HG03378 (cell line): ENCODE measurements around the gene ZNF239.
"Not testable (repeated sequence)": the region's sequence is repeated elsewhere in the genome, so short reads cannot be mapped to it uniquely, and the experiment has no call there.

Experiments
- ATAC-seq: cut with Tn5 transposase; IDR thresholded peaks from one replicate; pipeline ENCODE4 v1.9.1; 2021; ENCODE audit warnings: mild to moderate bottlenecking, moderate library complexity; ENCODE audit not compliant: unreplicated experiment

The ZNF239 gene

GRCh38 chr10:43584051-43584450 is 9.6 kb upstream of the ZNF239 start:
- ATAC-seq: no peak

- ATAC-seq: no peak
Measured at GRCh38 chr10:43576580-43576979, 2.2 kb upstream of the ZNF239 start.

GRCh38 chr10:43576062-43576461 is 1.6 kb upstream of the ZNF239 start:
- ATAC-seq: no peak

GRCh38 chr10:43574906-43575305 is 490 bp upstream of the ZNF239 start:
- no peak for ATAC-seq

- ATAC-seq: no peak
Measured at GRCh38 chr10:43573250-43574000, 991 bp downstream of the ZNF239 start.

GRCh38 chr10:43570971-43571370 is 3.4 kb downstream of the ZNF239 start:
- no peak for ATAC-seq

GRCh38 chr10:43569681-43570080 is 4.7 kb downstream of the ZNF239 start:
- ATAC-seq: no peak

GRCh38 chr10:43557214-43557613 is 17.2 kb downstream of the ZNF239 start:
- ATAC-seq: no peak

GRCh38 chr10:43543746-43544145 is 30.7 kb downstream of the ZNF239 start:
- ATAC-seq: not testable (repeated sequence)

- ATAC-seq: no peak
Measured at GRCh38 chr10:43524434-43525247, 49.8 kb downstream of the ZNF239 start.
